Endothelial cell of umbilical vein (primary cell): ENCODE results near the gene PDLIM1. TPM values are rescaled to one million over a fixed set of nuclear protein-coding genes. Genes with fewer than 3 reads are reported as not detected.

ENCODE experiments used
- BruUV-seq: library from RNA; stranded (reverse); fragments of 400-500 nt; replicated peaks from 2 replicates; lab custom pipeline; 2021; lab: Mats Ljungman, UMichigan
- CTCF ChIA-PET: fragments of 300-600, 350-600 bp; sonication (Branson Sonifier 250); formaldehyde crosslinking; loops from one replicate; lab custom pipeline; 2021; ENCODE audit warnings: antibody characterized with exemption, inconsistent platforms; lab: Charles Lee
- POLR2A ChIA-PET: fragments of 300-600, 350-600 bp; sonication (Branson Sonifier 250); formaldehyde crosslinking; loops from one replicate; lab custom pipeline; 2021; ENCODE audit warnings: antibody characterized with exemption, inconsistent platforms; lab: Charles Lee
- DNase-seq: peaks from one replicate; pipeline ENCODE4 v3.0.0-alpha.2; 2011; ENCODE audit warnings: low read depth, low spot score
- FAIRE-seq: peaks from 2 replicates; lab custom pipeline; 2011; peaks lifted over from hg19 to GRCh38; lab: Jason Lieb, UNC
- H2AFZ ChIP-seq: 2 replicates; pipeline ENCODE4 v1.6.0; 2012; ENCODE audit warnings: low read depth, low read length, control low read depth, inconsistent platforms
- H3K27ac ChIP-seq: 2 replicates; pipeline ENCODE4 v1.5.1; 2011; ENCODE audit warnings: low read depth, mild to moderate bottlenecking, control low read depth, low read length, moderate library complexity; ENCODE audit not compliant: insufficient read depth
- H3K27me3 ChIP-seq, 2 experiments: 2 replicates each; pipeline versions ENCODE4 v1.6.0 to v1.6.1; 2011; ENCODE audit warnings: low read length in 2 of 2, mixed read lengths in 1 of 2; ENCODE audit not compliant: control insufficient read depth in 2 of 2, insufficient read depth in 2 of 2
- H3K36me3 ChIP-seq, 2 experiments: 2 replicates in 1 of 2; 3 replicates in 1 of 2; pipeline ENCODE4 v1.5.1; 2011; ENCODE audit warnings: low read length in 2 of 2, mild to moderate bottlenecking in 1 of 2, moderate library complexity in 1 of 2; ENCODE audit not compliant: control insufficient read depth in 2 of 2, insufficient read depth in 2 of 2; ENCODE audit errors: extremely low read depth in 1 of 2
- H3K4me1 ChIP-seq: 3 replicates; pipeline ENCODE4 v1.5.1; 2011; ENCODE audit warnings: mild to moderate bottlenecking, low read length; ENCODE audit not compliant: control insufficient read depth, insufficient read depth; ENCODE audit errors: extremely low read depth
- H3K4me2 ChIP-seq: 2 replicates; pipeline ENCODE4 v1.6.1; 2011; ENCODE audit warnings: low read length, control low read depth, mixed read lengths; ENCODE audit not compliant: insufficient read depth
- H3K4me3 ChIP-seq, 3 experiments: fragments of 200-600 bp in 1 of 3; sonication (generic), shearing (Covaris generic) in 1 of 3; replicated peaks in 1 of 3; 2 replicates each; pipeline ENCODE4 v1.5.1; 2011 to 2016; ENCODE audit warnings: control low read depth in 3 of 3, low read length in 3 of 3, mild to moderate bottlenecking in 2 of 3, inconsistent platforms in 1 of 3, low read depth in 1 of 3, moderate library complexity in 1 of 3; ENCODE audit not compliant: insufficient read depth in 1 of 3
- H3K79me2 ChIP-seq: 2 replicates; pipeline ENCODE4 v1.6.0; 2012; ENCODE audit warnings: low read length, inconsistent platforms; ENCODE audit not compliant: control insufficient read depth, insufficient read depth
- H3K9ac ChIP-seq: replicated peaks from 2 replicates; pipeline ENCODE3; 2011; ENCODE audit warnings: low read length, control low read depth; ENCODE audit not compliant: insufficient read depth; ENCODE audit errors: extremely low read depth
- H3K9me1 ChIP-seq: replicated peaks from 3 replicates; pipeline ENCODE4 v1.6.0; 2011; ENCODE audit warnings: mild to moderate bottlenecking, low read length; ENCODE audit not compliant: control insufficient read depth, insufficient read depth; ENCODE audit errors: extremely low read depth
- H3K9me3 ChIP-seq: replicated peaks from 2 replicates; pipeline ENCODE4 v1.5.1; 2012; ENCODE audit warnings: low read length, inconsistent platforms; ENCODE audit not compliant: control insufficient read depth, insufficient read depth
- H4K20me1 ChIP-seq: replicated peaks from 2 replicates; pipeline ENCODE3; 2011; ENCODE audit warnings: mild to moderate bottlenecking, low read length; ENCODE audit not compliant: control insufficient read depth, insufficient read depth; ENCODE audit errors: extremely low read depth
- FOS ChIP-seq: IDR thresholded peaks from 2 replicates; pipeline ENCODE4 v1.6.1; 2011; ENCODE audit warnings: mild to moderate bottlenecking, low read length, moderate library complexity, borderline replicate concordance; ENCODE audit not compliant: insufficient read depth
- GATA2 ChIP-seq: IDR thresholded peaks from 2 replicates; pipeline ENCODE4 v1.7.0; 2011; ENCODE audit warnings: low read depth, mild to moderate bottlenecking, moderate library complexity, mixed read lengths, low read length; ENCODE audit not compliant: insufficient read length, insufficient read depth
- JUN ChIP-seq: IDR thresholded peaks from 2 replicates; pipeline ENCODE4 v1.6.1; 2011; ENCODE audit warnings: borderline replicate concordance, low read depth; ENCODE audit not compliant: insufficient read length, insufficient read depth
- MYC ChIP-seq: IDR thresholded peaks from one replicate; pipeline ENCODE4 v1.6.1; 2011; ENCODE audit warnings: mild to moderate bottlenecking, low read depth, low read length
- POLR2A ChIP-seq: IDR thresholded peaks from 2 replicates; pipeline ENCODE4 v1.6.1; 2012; ENCODE audit warnings: low read depth, mild to moderate bottlenecking, control low read depth, low read length
- dilution Hi-C: fragments of 300-500 bp; cut with MboI; formaldehyde crosslinking; loops from one replicate; pipeline ENCODE4 v1.15.0; 2019; ENCODE audit warnings: low sequenced_read_pairs; ENCODE audit not compliant: extremely low pct_ligation_motif_present
- intact Hi-C: fragments of 100-400 bp; cut with micrococcal nuclease; formaldehyde crosslinking; loops from one replicate; pipeline ENCODE4 v1.10.0; 2022
- polyA plus RNA-seq, 4 experiments: library from polyadenylated mRNA; depleted of rRNA in 3 of 4; stranded (reverse) in 3 of 4; unstranded in 1 of 4; fragments of >200 nt; gene quantifications; 2 replicates each; pipeline versions ENCODE4 v1.2.1 to v1.2.3, GENCODE V29; 2011 to 2012; ENCODE audit warnings: missing spikeins in 1 of 4
- total RNA-seq: library from RNA; stranded (reverse); gene quantifications from 2 replicates; pipeline ENCODE4 v1.2.3, GENCODE V29; 2021
- TF ChIP-seq, protein P1 (sequence below), 2 donors: IDR thresholded peaks; 1 replicate in 1 of 2; 2 replicates in 1 of 2; pipeline ENCODE4 v1.5.1; 2011; ENCODE audit warnings: low read length in 2 of 2, mild to moderate bottlenecking in 2 of 2, moderate library complexity in 2 of 2, control low read depth in 1 of 2, inconsistent platforms in 1 of 2, low read depth in 1 of 2; ENCODE audit not compliant: insufficient read depth in 1 of 2; ENCODE audit errors: extremely low read depth in 1 of 2

PDLIM1 gene
- total and polyA plus RNA-seq, 2 donors (not counting 3 experiments of a cell fraction or from before 2014, with no cell fraction given), result 91.1 to 122 TPM

DNA sequence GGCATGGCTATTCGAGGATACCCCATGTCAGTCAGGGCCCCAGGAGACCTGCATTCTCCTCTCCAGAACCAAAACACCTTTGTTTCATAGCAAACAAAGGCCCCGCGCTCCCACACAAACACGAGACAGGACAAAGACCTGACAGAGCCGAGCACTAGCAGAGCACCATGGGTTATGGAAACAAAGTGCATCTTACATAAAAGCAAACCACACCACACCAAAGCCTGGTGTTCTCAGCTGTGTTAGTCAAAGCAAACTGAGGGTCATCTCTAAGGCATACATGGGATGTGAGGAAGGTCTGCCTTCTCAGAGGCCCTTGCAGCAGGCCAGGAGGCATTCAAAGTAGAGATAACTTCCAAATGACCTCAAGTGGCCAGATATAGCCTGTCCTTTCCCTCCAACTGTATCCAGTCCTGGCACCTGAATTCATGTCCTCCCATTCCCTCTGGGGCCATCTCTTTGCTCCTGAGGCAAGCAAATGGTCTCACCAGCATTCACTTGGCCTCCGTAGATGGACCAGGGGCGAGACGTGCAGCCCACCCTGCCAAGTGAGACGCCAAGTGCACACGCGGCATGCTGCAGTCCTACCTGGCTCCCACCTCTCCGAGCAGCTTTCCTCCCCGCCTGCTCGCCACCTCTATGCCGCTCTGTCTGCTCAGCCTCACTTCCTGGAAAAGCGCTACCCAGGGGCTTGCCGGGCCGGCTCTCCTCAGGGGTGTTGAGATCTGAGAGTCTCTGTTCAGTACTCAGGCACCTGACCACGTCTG is 45.3 kb upstream of the PDLIM1 start:
- DNase-seq, result no peak
- no TSS peak for BruUV-seq
- CTCF ChIA-PET, result interaction anchor here (3.0 kb wide), 1 partner anchor 27 kb away, joined by 14 read pairs; no protein-coding TSS in a partner anchor
- Histone ChIP-seq H3K27ac (no peak overlapping the region), H3K36me3 (no peaks in the 10 kb centered on the region), H4K20me1 (no peaks in the 10 kb centered on the region), H3K79me2 (no peaks in the 10 kb centered on the region), H2AFZ (no peak overlapping the region), H3K9ac (no peak overlapping the region), H3K4me1 (peaks cover 24% of the 10 kb centered on the region), H3K4me2 (no peak overlapping the region), H3K27me3 (no peaks in the 10 kb centered on the region), H3K4me3 (no peak overlapping the region), H3K9me1 (no peaks in the 10 kb centered on the region), H3K9me3 (no peaks in the 10 kb centered on the region)
- POLR2A ChIA-PET, result no interaction called here
- intact Hi-C loops (no loop called here), dilution Hi-C loops (no loop called here)
- FAIRE-seq, result no peak
- no peak for TF ChIP-seq MYC
- TF ChIP-seq, protein P1, sequence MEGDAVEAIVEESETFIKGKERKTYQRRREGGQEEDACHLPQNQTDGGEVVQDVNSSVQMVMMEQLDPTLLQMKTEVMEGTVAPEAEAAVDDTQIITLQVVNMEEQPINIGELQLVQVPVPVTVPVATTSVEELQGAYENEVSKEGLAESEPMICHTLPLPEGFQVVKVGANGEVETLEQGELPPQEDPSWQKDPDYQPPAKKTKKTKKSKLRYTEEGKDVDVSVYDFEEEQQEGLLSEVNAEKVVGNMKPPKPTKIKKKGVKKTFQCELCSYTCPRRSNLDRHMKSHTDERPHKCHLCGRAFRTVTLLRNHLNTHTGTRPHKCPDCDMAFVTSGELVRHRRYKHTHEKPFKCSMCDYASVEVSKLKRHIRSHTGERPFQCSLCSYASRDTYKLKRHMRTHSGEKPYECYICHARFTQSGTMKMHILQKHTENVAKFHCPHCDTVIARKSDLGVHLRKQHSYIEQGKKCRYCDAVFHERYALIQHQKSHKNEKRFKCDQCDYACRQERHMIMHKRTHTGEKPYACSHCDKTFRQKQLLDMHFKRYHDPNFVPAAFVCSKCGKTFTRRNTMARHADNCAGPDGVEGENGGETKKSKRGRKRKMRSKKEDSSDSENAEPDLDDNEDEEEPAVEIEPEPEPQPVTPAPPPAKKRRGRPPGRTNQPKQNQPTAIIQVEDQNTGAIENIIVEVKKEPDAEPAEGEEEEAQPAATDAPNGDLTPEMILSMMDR (IDR thresholded peaks at IDR 0.05; ENCODE audit: extremely low read depth in 1 of 2, insufficient read depth in 1 of 2, low read depth in 1 of 2, low read length in 2 of 2), result no peak
- TF ChIP-seq GATA2, result no peak
- no peak for TF ChIP-seq JUN
- no peak for TF ChIP-seq FOS
- no peak for TF ChIP-seq POLR2A
